IMR-90 (cell line): ENCODE results near the gene FBXO3. TPM values are rescaled to one million over a fixed set of nuclear protein-coding genes. Genes with fewer than 3 reads are reported as not detected.

Source experiments
- ATAC-seq: fragments of 200-7000 bp; cut with Tn5 transposase; 2 replicates; pipeline ENCODE4 v1.9.1; 2020; ENCODE audit warnings: low read depth, mild to moderate bottlenecking, moderate library complexity
- BruUV-seq: library from RNA; stranded (reverse); fragments of 400-500 nt; replicated peaks from 2 replicates; lab custom pipeline; 2021; lab: Mats Ljungman, UMichigan
- CTCF ChIA-PET: fragments of 300-600 bp; formaldehyde crosslinking; extraction: SDS; loops from one replicate; lab custom pipeline; 2021; ENCODE audit warnings: antibody characterized with exemption; lab: Yijun Ruan, JAX
- POLR2A ChIA-PET: fragments of 300-600 bp; sonication (Branson Sonifier 250); formaldehyde crosslinking; loops from one replicate; lab custom pipeline; 2022; ENCODE audit warnings: antibody characterized with exemption; ENCODE audit not compliant: unreplicated experiment; lab: Charles Lee
- DNase-seq: peaks from one replicate; pipeline ENCODE4 v3.0.0; 2013
- H2AFZ ChIP-seq: replicated peaks from 2 replicates; pipeline ENCODE3; 2013; ENCODE audit warnings: low read length, mild to moderate bottlenecking; ENCODE audit not compliant: poor library complexity
- H2AK5ac ChIP-seq: 2 replicates; pipeline ENCODE4 v1.6.1; 2013; ENCODE audit warnings: low read depth, low read length, inconsistent platforms
- H2AK9ac ChIP-seq: replicated peaks from 2 replicates; pipeline ENCODE3; 2013; ENCODE audit warnings: mild to moderate bottlenecking, low read depth, low read length, moderate library complexity; ENCODE audit not compliant: poor library complexity
- H2BK120ac ChIP-seq: 2 replicates; pipeline ENCODE4 v1.6.1; 2013; ENCODE audit warnings: low read depth, low read length, inconsistent platforms
- H2BK15ac ChIP-seq: 3 replicates; pipeline ENCODE4 v1.6.1; 2013; ENCODE audit warnings: low read depth, low read length, inconsistent platforms
- H2BK20ac ChIP-seq: 2 replicates; pipeline ENCODE4 v1.6.1; 2013; ENCODE audit warnings: low read depth, mild to moderate bottlenecking, inconsistent platforms, low read length, moderate library complexity
- H2BK5ac ChIP-seq: 2 replicates; pipeline ENCODE4 v1.6.1; 2013; ENCODE audit warnings: mild to moderate bottlenecking, low read depth, low read length, inconsistent platforms; ENCODE audit not compliant: poor library complexity, severe bottlenecking
- H3K14ac ChIP-seq: replicated peaks from 2 replicates; pipeline ENCODE4 v1.6.1; 2013; ENCODE audit warnings: low read depth, low read length, inconsistent platforms
- H3K18ac ChIP-seq: 2 replicates; pipeline ENCODE4 v1.6.1; 2013; ENCODE audit warnings: low read depth, low read length, control low read depth
- H3K23ac ChIP-seq: 2 replicates; pipeline ENCODE4 v1.6.1; 2013; ENCODE audit warnings: low read depth, low read length, inconsistent platforms
- H3K27ac ChIP-seq: 2 replicates; pipeline ENCODE4 v1.5.1; 2013; ENCODE audit warnings: mild to moderate bottlenecking, control low read depth, low read length; ENCODE audit not compliant: insufficient read depth
- H3K27me3 ChIP-seq: 2 replicates; pipeline ENCODE4 v1.6.1; 2013; ENCODE audit warnings: low read length; ENCODE audit not compliant: control insufficient read depth, insufficient read depth
- H3K36me3 ChIP-seq: 2 replicates; pipeline ENCODE4 v1.6.1; 2013; ENCODE audit warnings: low read length, mixed read lengths; ENCODE audit not compliant: control insufficient read depth, insufficient read depth
- H3K4ac ChIP-seq: 2 replicates; pipeline ENCODE4 v1.6.1; 2013; ENCODE audit warnings: low read depth, low read length, inconsistent platforms
- H3K4me1 ChIP-seq: 2 replicates; pipeline ENCODE4 v1.6.1; 2013; ENCODE audit warnings: low read length, mixed read lengths; ENCODE audit not compliant: control insufficient read depth, insufficient read depth
- H3K4me2 ChIP-seq: 2 replicates; pipeline ENCODE4 v1.6.1; 2013; ENCODE audit warnings: low read depth, mild to moderate bottlenecking, control low read depth, low read length, moderate library complexity
- H3K4me3 ChIP-seq: 2 replicates; pipeline ENCODE4 v1.5.1; 2013; ENCODE audit warnings: low read depth, mild to moderate bottlenecking, control low read depth, low read length, moderate library complexity; ENCODE audit not compliant: insufficient read depth
- H3K56ac ChIP-seq: 2 replicates; pipeline ENCODE4 v1.6.1; 2013; ENCODE audit warnings: low read length, inconsistent platforms; ENCODE audit not compliant: insufficient read depth; ENCODE audit errors: extremely low read depth
- H3K79me1 ChIP-seq, 2 experiments: 2 replicates each; pipeline ENCODE4 v1.6.1; 2013; ENCODE audit warnings: low read length in 2 of 2, inconsistent platforms in 1 of 2, low read depth in 1 of 2
- H3K9ac ChIP-seq: 2 replicates; pipeline ENCODE4 v1.6.1; 2013; ENCODE audit warnings: low read depth, low read length, control low read depth
- H3K9me1 ChIP-seq: 2 replicates; pipeline ENCODE4 v1.6.1; 2013; ENCODE audit warnings: low read length, inconsistent platforms; ENCODE audit not compliant: insufficient read depth
- H3K9me3 ChIP-seq: 2 replicates; pipeline ENCODE4 v1.6.1; 2013; ENCODE audit warnings: low read length; ENCODE audit not compliant: control insufficient read depth, insufficient read depth
- H4K20me1 ChIP-seq: 2 replicates; pipeline ENCODE4 v1.6.1; 2013; ENCODE audit warnings: low read length, inconsistent platforms; ENCODE audit not compliant: insufficient read depth
- H4K5ac ChIP-seq: 2 replicates; pipeline ENCODE4 v1.6.1; 2013; ENCODE audit warnings: mild to moderate bottlenecking, low read depth, low read length, control low read depth
- H4K8ac ChIP-seq, 2 experiments: 2 replicates each; pipeline ENCODE4 v1.6.1; 2013; ENCODE audit warnings: low read depth in 2 of 2, low read length in 2 of 2, control low read depth in 1 of 2, inconsistent platforms in 1 of 2
- H4K91ac ChIP-seq: 2 replicates; pipeline ENCODE4 v1.6.1; 2013; ENCODE audit warnings: low read depth, low read length, inconsistent platforms; ENCODE audit not compliant: insufficient read depth
- CTCF ChIP-seq: conservative IDR thresholded peaks from 2 replicates; pipeline ENCODE4 v1.5.1; 2012; ENCODE audit warnings: mild to moderate bottlenecking, low read depth, low read length, improper control_type of control experiment
- POLR2A ChIP-seq: IDR thresholded peaks from 2 replicates; pipeline ENCODE4 v1.6.1; 2012; ENCODE audit warnings: mild to moderate bottlenecking, low read depth, low read length
- RAD21 ChIP-seq: IDR thresholded peaks from 2 replicates; pipeline ENCODE4 v1.6.1; 2012; ENCODE audit warnings: low read length, improper control_type of control experiment
- SMC3 ChIP-seq: fragments of 150-350 bp; IDR thresholded peaks from 2 replicates; pipeline ENCODE4 v1.6.1; 2016; ENCODE audit warnings: low read depth, mild to moderate bottlenecking, antibody characterized with exemption, low read length, moderate library complexity
- WGBS, 2 experiments: methylation state at CpG; one replicate each; pipeline versions ENCODE4 v1.1.5 to v1.1.7; 2013; ENCODE audit warnings: missing lambda C conversion rate in 2 of 2; ENCODE audit not compliant: insufficient read length in 1 of 2; ENCODE audit errors: extremely low coverage in 2 of 2; 5-methylcytosine and 5-hydroxymethylcytosine counted together
- dilution Hi-C: fragments of 300-500 bp; cut with HindIII; formaldehyde crosslinking; loops from one replicate; pipeline ENCODE4 v1.14.3; 2018; ENCODE audit warnings: low sequenced_read_pairs; ENCODE audit not compliant: unreplicated experiment
- in situ Hi-C: fragments of 300-500 bp; cut with MboI; formaldehyde crosslinking; loops from 3 replicates; pipeline ENCODE4 v1.14.3; 2019; ENCODE audit warnings: low sequenced_read_pairs, inconsistent platforms, mixed read lengths
- intact Hi-C: fragments of 100-400 bp; cut with micrococcal nuclease; formaldehyde crosslinking; loops from 2 replicates; pipeline ENCODE4 v1.10.0; 2022
- polyA plus RNA-seq, 3 experiments: library from polyadenylated mRNA; depleted of rRNA; stranded (reverse); fragments of >200 nt; gene quantifications; 2 replicates each; pipeline ENCODE4 v1.2.3, GENCODE V29; 2012; ENCODE audit warnings: low replicate concordance in 1 of 3
- total RNA-seq: library from RNA; depleted of rRNA; stranded (reverse); fragments of >200 nt; gene quantifications from 2 replicates; pipeline ENCODE4 v1.2.3, GENCODE V29; 2012

FBXO3 gene
- total and polyA plus RNA-seq, 2 of the 4 experiments (the other 2 are of a cell fraction) = 26.2 to 51.1 TPM

- CTCF ChIA-PET = interaction anchor here (0.9 to 1.5 kb wide), 5 partner anchors 10 to 57 kb away, joined by 3 to 12 read pairs (median 5); no protein-coding TSS in a partner anchor
- Histone ChIP-seq H3K9ac (no peak overlapping the region), H3K4ac (0 out of 2 replicates have a peak overlapping the region, but pooled peaks have one; percentile 28), H3K4me3 (no peak overlapping the region), H4K91ac (no peak overlapping the region), H3K9me1 (peaks cover 10% of the 10 kb centered on the region), H4K5ac (no peak overlapping the region), H4K20me1 (peaks cover 43% of the 10 kb centered on the region), H3K79me1 (peaks cover 44 to 78% of the 10 kb centered on the region in 2 experiments), H3K9me3 (no peaks in the 10 kb centered on the region), H2BK20ac (no peak overlapping the region), H3K4me2 (no peak overlapping the region), H2AK5ac (no peak overlapping the region), H3K36me3 (peaks cover 57% of the 10 kb centered on the region), H2AFZ (no peak overlapping the region), H3K18ac (no peak overlapping the region), H3K23ac (peak overlapping the region; percentile 64; the same call in 1 of the 2 replicates), H3K14ac (peak overlapping the region; percentile 36; the same call in 1 of the 2 replicates), H2BK120ac (no peak overlapping the region), H3K27ac (no peak overlapping the region), H3K56ac (no peak overlapping the region), H3K27me3 (no peaks in the 10 kb centered on the region), H2AK9ac (no peak overlapping the region), H2BK5ac (no peak overlapping the region), H4K8ac (0 out of 4 replicates have a peak overlapping the region, but pooled peaks of 1 of the 2 experiments have one; percentile 27), H3K4me1 (peaks cover 6% of the 10 kb centered on the region), H2BK15ac (no peak overlapping the region)
- intact Hi-C loops = loop anchor here (5.0 kb wide), 1 partner anchor 111 kb away; no protein-coding TSS in a partner anchor
- BruUV-seq = no TSS peak
- in situ Hi-C loops = no loop called here
- dilution Hi-C loops = no loop called here
- TF ChIP-seq RAD21 (peak; percentile 37), POLR2A (no peak), CTCF (peak; percentile 50), SMC3 (peak; percentile 44)
- DNase-seq (no peak), ATAC-seq (no peak; the same call in 1 of the 2 replicates)
- POLR2A ChIA-PET = no interaction called here
- WGBS, 2 experiments = no CpG with 5 or more reads among the region's 2 CpGs
These were observed 58.1 kb downstream of the FBXO3 start for GRCh38 chr11:33716243-33716642.
